NCI-H2227 (cell line): ENCODE results near the gene HYLS1.
A peak's percentile ranks its signal among the peaks of the same experiment; 100 is the strongest.
"Not testable (repeated sequence)": the region's sequence is repeated elsewhere in the genome, so short reads cannot be mapped to it uniquely, and the experiment has no call there.

ENCODE experiments used
- DNase-seq: peaks from one replicate; lab custom pipeline; 2025; ENCODE audit not compliant: unreplicated experiment; lab: John Stamatoyannopoulos, UW

The HYLS1 gene

DNA sequence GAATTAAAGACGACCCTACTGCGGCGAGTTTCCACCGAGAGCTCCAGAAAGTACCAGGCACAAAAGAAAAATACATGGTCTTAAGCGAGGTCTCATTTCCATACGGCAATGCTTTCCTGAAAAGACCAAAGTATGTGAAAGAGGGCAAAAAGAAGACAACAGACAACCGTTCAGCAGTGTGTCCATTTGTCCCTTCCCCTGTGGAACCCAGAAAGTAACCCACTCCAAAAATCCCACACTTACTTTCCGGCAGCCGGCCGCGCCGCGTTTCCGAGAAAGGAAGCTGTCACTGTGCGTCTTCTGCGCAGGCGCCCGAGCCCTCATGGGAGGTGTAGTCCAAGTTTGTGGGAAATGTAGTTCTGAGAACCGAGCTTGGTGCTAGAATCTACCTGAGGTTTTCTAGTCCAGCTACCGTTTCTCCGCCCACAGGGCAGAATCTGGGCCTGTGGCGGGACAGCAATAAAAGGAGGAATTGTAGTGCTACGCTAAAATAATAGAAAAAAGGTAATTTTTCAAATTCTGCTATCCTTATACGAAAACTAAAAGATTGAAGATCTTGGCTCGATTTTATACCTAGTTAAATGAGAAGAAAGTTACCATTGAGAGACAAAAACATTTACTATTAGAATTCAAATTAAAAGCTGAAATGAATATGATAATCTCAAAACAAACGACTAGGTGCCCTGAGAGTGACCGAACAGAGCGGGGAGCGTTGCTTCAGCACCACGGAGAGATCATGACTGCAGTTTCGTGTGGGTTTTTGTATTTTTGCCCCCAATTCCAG, 15.7 kb downstream of the HYLS1 start, which contains the start of gene PUS3:
TSS of gene PUS3 (minus strand) at position 280 of the 784 bp plus-strand sequence. CDS start 6,922 bp downstream, outside the sequence.
- DNase-seq: peak; percentile 87

DNA sequence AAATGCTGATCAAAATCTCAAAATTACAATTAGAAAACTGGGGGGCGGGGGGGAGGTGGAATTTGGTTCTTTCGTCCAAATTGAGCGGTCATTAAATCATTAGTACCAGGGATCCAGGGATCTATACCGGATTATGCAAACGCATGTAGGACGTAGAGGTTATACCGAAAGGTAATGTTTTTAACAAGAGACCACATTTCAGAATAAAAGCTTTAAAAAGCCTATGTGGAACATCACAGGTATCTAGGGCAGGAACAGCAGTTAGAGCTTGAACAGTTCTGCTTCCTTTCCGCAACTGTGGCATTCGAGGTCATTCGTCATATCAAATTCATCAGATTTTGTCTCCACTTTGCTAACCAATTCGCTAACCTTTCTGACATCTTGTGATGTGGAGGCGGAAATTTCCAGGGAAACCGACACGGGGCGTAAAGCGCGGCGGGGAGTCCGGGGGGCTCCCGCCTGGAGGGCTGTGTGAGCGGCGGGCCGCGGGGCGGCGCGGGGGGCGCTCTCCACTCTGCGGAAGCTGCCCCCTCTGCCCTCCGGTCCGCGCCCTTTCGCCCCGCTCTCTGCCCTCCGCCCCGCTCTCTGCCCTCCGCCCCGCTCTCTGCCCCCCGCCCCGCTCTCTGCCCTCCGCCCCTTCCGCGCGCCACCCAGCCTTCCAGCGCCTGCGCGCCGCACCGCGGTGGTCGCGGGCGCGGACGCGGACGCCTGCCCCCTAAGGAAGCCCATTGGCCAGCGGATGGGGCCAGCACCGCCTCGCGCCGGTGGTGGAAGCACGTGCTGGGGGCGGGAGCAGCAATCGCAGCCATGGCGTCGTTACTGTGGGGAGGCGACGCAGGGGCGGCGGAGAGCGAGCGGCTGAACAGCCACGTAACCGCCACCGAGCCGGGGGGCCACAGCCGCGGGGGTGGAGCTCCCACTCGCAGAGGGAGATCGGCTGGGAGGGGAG, 16.5 kb downstream of the HYLS1 start, which contains the start of gene DDX25:
TSS of gene DDX25 (plus strand) at position 798 of the 949 bp plus-strand sequence. CDS start at position 808, 10 bp downstream.
- peak; percentile 92 for DNase-seq

DNA sequence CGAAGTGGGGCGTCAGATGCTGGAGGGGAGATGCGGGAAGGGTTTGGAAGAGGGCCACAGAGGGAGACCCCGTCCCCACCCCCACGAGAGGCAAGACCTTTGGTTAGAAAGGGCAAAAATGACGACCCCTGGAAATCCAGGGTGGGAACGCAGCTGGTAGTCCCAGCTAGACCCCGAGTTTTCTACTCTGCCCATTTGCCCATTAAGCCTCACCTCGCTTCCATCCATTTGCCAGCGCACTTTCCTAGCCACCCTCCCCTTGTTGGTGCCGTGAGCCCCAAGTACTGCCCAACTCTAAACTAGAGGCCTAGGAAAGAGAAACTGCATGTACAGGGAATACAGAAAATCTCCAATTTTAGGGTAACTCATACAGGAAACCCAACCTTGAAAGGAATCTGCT, 17.2 kb downstream of the HYLS1 start:
- no peak for DNase-seq

DNA sequence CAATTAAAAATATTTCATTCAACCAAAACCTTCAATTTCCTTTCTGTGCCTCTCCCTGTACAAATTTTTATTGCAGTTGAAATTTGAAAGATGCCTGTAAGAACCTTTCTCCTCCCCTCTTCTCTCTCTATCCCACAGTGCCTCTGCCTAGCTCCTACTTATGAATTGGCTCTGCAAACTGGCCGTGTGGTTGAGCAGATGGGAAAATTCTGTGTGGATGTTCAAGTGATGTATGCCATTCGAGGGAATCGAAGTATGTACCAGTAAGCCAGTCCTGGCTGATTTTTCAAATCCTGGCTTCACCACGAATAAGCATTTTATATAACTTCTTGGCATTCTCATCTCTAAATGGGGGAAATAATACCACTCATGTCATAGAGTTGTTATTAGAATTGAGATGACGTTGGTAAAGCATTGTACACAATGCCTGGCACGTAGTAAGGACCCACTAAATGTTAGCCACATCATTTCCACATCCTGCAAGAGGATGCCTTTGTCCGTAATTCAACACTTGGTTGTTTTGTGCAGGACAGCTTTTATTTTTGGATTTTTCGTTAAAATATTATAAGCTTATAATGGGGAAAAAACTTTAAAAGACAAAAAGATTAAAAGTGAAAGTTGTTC, 22.9 kb downstream of the HYLS1 start:
- DNase-seq: no peak

DNA sequence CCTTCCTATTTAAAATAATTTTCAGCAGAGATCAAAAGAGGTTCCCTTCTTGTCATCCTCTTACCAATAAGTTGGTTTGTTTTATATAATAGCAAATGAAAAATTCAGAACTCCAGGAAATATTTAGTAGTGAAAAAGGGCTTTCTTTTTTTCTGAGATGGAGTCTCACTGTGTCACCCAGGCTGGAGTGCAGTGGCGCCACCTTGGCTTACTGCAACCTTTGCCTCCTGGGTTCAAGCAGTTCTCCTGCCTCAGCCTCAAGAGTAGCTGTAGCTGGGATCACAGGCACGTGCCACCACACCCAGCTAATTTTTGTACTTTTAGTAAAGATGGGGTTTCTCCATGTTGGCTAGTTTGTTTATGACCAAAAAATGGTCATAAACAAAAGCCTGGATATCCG, 27.1 kb downstream of the HYLS1 start:
- not testable (repeated sequence) for DNase-seq

DNA sequence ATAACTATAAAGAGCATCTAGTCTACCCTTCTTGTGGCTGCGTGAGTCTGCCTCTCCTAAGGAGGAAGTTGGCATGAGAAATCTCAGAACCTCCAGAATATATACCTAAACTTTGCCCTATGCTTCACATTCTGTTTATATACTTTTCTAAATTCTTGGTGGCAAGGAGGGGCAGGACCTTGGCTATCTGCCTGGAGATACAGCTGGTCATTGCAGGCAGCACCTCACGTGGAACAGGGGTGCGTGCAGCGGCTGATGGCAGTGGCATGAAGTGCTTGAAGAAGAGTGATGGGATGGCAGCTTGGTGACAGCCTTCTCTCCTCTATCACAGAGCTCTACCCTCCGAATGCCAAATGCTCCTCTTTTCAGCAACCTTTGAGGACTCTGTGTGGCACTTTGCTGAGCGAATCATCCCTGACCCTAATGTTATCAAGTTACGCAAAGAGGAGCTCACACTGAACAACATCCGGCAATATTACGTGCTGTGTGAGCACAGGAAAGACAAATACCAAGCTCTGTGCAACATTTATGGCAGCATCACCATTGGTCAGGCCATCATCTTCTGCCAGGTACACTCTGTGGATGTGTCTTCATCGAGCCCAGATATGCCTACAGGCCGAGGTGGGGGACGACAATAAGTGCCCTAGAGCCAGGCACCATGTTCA, 29.3 kb downstream of the HYLS1 start:
- no peak for DNase-seq

DNA sequence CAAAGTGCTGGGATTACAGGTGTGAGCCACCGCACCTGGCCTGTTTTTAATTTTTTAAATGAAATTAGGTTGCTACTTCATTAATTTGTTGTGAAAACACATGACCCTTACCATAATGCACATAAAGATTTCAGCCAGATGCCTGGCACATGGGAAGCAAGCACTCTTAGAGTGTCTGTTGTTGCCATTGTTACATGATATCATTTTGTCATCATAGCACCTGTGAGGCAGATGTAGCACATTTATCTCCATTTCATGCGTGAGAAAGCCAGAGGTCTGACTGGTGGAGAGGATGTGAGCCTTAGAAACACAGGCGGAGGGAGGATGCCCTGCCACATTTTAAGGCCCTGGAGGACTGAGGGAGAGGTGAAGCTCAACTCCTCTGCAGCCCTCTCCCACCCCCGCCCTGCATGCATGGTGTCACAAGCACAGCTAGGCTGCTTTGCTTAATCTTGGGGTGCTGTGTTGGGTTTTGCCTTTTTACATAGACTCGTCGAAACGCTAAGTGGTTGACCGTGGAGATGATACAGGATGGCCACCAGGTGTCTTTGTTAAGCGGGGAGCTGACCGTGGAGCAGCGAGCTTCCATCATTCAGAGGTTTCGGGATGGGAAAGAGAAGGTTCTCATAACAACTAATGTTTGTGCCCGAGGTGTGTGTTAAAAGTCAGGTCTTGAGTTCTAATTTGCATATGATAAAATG, 30.8 kb downstream of the HYLS1 start:
- no peak for DNase-seq

DNA sequence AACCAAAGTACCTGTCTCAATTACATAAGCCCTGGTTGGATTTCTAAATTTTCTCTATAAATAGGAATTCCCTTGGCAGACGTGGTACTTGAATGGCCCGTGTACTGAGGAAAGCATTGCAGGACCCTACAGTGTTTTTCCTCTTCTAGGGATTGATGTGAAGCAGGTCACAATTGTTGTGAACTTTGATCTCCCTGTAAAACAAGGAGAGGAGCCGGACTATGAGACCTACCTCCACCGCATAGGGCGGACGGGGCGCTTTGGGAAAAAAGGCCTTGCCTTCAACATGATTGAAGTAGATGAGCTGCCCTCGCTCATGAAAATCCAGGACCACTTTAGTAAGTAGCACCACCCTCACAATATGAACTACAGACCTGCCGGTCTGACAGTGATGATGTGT, 33.6 kb downstream of the HYLS1 start:
- no peak for DNase-seq

DNA sequence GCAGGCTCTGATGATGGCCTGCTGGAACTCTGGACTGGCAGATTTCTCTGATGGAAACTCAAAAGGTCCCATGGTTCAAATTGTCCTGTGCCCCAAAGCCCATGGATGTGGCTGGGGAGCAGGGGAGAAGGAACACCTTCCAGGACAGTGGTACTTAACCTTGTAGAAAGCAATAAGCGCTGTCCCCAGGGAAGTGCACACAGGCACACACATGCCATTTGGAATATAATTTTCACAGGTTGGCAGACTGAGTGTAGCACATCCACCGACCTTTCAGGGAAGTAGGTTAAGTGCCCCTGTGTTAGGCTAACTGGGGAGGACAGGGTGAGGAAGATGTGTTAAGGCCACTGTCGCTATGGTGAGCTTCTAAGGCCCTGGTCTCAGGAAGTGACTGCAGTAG, 34.7 kb downstream of the HYLS1 start:
- DNase-seq: no peak

DNA sequence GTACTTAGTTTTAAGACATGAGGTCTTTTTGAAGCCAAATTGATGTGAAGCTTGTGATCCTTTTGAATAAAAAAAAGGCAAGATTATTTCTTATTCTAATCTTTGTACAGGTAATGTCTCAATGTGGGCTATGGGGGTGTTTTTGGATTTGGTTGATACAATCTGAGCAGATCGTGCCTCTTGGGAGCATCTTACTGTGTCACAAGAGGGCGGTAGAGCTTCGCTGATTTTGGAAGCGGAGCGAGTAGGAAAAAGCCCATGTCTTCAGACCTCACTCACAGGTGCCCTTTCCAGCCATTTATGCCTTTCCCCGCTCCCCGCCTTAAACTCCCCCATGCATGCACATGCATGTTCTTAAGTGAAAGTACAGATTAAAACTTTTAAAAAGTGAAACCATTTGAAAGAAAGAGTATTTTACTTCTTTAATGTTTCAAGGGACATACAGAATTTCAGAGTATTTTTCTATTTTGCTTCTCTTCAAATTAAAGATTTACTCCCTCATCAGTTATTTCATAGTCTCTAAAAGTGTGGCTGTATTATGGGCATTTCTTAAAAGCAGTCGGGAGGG, 35.6 kb downstream of the HYLS1 start:
- peak; percentile 76 for DNase-seq

DNA sequence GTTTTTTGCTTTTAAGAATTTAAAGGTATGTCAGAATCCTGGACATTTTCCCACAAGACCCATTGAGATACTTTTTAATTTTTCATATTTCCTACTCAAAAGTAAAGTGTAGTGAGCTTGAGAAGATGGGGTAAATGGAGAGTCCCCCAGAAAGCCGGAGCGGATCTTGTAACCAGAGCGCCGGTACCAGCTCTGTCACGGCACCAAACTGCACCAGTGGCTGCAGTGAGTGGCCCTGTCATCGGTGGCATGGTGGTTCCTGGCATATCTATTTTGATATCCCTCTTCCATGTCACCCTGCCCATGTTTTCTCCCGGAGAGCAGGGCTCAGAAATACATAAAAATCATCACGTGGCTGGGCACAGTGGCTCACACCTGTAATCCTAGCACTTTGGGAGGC, 36.2 kb downstream of the HYLS1 start:
- DNase-seq: no peak

DNA sequence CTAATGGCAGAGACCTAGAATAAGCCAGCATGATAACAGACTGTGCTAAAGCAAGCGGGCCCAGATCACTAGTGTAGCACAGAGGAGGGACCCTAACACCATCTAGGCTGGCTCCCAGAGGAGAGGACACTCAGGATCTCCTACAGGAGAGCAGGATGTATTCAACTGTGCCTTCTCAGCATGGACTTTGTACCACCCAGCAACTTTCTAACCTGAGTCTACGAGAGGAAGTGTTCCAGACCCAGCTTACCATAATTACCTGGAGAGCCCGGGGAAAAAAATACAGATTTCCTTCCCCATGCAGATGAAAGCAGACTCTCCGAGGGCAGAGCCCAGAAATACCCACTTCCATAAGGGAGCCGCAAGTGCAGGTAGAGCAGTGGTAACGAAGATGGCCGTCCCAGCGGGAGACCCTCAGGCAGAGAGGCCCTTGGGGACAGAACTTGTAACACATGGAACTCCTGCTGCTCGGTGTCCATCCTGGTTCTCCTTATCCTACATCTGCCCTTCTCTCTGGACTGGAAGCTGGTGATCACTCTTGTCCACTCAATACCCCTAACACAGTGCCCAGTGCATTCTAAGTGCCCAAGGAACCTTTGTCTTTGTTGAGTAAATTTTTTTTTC, 37.0 kb downstream of the HYLS1 start:
- DNase-seq: no peak

DNA sequence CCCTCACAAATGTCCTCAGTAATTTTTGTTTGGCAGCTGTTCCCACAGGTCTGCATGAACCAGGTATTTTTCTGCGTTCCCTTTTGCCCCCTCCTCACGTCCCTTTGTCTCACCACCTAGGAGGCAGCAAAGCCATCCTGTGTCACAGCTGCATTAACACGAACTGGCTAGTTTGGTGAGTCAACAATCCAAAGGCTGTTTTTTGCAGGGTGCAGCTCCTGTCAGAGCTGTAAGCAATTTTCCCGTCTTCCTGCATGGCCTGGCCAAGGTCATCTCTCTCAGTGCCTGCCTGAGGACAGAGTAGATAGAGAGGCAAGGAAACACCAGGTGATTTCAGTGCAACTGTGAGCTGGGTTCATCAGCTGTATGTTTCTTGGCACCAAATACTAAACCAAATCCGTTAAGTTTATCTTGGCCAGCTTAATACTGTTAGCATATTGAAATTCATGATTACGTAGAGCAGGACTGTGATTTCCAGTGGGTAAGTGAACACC, 37.8 kb downstream of the HYLS1 start:
- no peak for DNase-seq

DNA sequence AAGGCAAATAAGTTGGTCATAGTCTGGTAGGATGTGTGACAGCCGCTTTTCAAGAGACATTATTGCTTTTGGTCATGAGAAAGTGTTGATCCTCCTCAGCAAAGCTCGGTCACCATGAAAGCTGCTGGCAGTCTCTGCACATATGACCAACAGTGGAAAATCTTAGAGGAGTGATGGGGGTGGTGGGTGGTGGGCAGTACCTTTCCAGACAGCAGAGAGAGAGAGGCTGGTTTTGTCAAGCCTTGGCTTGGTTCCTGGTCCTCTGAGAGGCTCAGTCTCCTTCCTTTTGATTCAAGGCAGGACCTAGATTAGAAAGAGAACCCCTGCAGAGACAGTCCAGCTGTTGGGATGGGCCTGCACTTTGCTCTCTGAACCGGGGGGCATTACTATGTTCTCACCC, 38.3 kb downstream of the HYLS1 start:
- no peak for DNase-seq

DNA sequence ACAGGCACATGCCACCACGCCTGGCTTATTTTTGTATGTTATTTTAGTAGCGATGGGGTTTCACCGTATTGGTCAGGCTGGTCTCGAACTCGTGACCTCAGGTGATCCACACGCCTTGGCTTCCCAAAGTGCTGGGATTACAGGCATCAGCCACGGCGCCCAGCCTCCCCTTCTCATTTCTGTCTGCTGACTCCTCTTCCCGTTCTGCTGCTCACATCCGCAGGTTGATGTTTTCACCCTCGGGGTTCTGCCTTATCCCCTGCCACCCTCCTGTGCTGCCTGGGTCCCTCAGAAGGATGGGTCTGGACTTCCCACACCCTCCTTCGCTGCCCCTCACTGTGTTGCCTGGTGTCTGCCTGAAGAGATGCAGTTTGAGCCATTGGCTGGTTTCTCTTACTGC, 39.2 kb downstream of the HYLS1 start:
- no peak for DNase-seq

DNA sequence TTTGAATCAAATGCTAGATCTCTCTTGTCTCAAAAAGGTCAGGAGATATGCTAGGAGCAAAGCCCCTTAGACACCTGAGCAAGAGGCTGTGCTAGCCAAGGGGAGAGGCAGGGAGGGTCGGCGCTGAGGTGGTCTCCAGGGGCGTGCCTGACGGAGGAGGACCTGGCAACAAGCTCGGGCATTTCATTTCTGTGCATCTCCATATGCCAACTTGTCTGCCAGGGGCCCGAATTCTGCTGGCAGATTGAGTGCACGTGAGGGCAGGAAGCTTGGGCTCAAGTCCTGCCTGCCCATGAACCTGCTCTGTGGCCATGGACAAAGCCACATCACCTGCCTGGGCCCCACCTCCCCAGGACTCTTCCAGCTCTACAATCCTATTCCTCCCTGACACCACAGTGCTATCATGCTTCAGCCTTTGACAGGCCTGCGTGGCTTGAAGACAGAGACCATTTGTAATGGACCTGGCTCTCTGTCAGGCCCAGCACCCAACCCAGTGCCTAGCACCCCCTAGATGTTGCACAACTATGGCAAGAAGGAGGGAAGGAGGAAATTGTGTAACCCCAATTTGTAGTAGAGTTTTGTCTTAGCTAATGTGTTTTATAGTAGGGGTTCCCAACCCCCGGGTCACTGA, 42.1 kb downstream of the HYLS1 start:
- no peak for DNase-seq

DNA sequence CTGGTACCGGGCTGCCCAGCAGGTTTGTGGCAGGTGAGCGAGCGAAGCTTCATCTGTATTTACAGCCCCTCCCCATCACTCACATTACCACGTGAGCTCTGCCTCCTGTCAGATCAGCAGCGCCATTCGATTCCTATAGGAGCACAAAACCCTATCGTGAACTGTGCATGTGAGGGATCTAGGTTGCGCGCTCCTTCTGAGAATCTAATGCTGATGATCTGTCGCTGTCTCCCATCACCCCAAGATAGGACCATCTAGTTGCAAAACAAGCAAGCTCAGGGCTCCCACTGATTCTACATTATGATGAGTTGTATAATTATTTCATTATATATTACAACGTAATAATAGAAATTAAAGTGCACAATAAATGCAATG, 42.6 kb downstream of the HYLS1 start:
- DNase-seq: no peak

DNA sequence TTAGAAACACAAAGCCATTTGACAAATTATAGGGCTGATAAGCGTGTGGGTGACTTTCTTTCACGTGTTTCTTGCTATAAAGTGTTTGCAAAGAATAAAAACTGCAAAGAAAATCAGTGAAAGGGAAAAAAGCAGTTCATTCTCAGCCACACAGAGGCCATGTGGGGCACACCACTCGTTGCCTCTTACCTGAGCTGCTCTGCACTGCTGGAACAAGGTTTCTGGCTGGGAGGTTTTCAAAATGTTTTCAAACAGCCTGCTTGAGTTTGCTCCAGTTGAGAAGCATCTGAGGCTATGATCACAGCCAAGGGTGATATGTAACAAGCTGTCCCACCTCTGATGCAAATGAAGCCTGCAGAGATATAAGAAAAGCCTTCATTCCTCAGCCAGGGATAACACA, 43.6 kb downstream of the HYLS1 start:
- DNase-seq: no peak

DNA sequence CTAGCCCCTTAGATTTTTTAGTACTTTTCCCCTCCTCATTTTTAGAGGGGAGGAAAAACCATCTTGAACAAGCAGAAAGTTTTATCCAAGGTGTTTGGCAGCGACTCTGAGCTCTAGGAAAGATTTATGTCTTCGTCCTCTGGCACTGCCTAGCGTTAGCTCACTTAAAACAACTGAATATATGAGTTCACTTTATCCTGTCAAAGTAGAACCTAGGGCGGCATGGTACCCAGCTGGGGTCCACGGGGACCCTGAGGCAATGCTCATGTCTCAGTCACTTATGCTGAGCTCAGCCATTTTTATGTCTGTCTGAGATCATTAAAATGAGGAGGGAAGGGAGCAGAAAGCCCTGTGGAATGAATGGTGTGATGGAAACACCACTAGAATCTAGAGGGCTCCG, 44.2 kb downstream of the HYLS1 start:
- DNase-seq: no peak
